ENCODE measurements around the gene TFR2.
A peak's percentile ranks its signal among the peaks of the same experiment; 100 is the strongest.
"Not testable (repeated sequence)": the region's sequence is repeated elsewhere in the genome, so short reads cannot be mapped to it uniquely, and the experiment has no call there.

The TFR2 gene

GRCh38 chr7:100677308-100678267 lies 36.2 kb upstream of the TFR2 start:
- DNase-seq, result no peak

GRCh38 chr7:100676501-100677306 lies 35.4 kb upstream of the TFR2 start:
- no peak for DNase-seq

DNA sequence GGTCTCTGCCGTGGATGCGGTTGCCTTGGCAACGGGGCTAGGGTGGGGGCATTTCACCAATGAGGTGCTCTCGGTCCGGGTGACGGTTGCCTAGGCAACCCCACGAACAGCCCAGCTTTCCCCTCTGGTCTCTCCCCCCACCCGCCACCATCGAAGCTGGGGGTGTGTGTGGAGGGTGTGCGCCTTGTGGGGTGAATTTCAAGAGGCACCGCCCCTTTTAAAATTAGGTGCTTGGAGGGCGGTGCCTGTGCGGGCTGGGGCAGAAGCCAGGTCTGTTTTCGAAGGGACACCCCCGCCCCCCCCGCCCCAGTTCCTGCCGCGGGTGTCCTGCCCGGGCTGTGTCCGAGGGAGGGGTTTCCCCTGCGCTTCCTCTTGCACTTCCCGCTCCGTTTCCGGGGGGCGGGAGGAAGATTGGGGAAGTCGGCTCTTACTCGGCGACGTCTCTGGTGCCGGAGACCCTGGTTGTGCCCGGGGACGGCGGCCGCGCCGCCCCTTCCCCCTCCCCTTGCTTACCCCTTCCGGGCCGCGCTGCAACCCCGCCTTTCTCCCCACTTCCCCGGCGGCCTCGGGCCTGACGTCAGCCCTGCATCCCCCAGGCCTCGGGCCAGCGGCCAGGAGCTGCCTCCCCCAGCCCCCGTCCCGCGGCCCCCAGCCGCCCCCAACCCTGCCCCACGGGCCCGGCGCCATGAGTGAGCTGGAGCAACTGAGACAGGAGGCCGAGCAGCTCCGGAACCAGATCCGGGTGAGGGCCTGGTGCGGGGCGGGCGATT lies 34.4 kb upstream of the TFR2 start:
- peak; percentile 75 for DNase-seq

- no peak for DNase-seq
These were observed 33.7 kb upstream of the TFR2 start for GRCh38 chr7:100675105-100675451.

DNA sequence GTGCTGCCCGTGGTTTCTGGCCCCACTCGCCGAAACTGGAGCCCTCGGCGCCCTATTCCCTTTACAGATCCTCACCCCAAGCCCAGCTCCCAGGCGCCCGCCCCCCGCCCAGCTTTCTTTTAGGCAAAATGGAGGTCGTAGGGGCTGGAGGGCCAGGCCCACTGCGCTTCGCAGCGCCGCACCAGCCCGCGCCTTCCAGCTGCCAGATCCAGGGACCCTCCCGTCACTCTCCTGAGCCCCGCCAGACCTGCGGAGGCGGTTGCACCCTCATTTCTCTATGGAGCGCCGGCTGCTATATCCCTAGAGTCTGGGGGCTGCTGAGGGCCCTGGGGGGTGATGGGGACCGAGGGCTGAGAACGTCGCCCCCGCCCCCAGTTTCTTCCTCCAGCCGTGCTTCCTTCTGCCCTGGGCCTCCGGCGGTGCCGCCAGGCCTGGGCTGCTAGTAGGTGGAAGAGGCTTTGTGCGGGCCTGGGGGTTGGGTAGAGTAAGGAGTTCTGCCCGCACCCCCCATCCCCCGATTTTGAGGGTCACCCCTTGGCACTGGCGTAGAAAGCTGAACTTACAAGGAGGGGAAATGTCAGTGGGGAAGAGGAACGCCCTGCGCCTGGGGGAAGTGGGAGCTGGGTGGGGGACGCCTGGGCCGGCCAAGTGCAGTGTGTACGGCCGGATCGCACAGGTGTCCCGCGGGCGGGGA lies 33.2 kb upstream of the TFR2 start:
- no peak for DNase-seq

DNA sequence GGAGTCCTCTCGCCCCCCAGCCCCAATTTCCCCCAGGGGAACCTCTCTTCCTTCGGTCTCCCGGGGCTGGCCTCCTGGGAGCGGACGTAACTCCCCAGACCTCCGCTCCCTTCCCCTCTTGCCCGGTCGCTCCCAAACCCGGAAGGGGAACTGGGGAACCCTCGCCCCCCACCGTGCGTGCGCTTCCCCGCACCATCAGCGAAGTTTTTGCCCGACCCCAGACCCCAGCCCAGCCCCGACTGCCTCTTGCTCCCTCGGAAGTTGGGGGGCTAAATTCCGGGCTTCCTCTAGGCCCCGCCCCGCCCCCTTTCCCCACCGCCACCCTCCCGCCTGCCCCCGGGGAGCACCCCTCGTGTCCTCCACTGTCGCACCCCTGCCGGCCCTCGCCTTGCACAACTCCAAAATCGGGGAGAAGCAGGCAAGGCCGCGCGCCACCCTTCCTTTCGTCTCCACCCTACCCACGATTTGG lies 32.6 kb upstream of the TFR2 start:
- DNase-seq, result no peak

GRCh38 chr7:100673302-100673941 lies 32.1 kb upstream of the TFR2 start, which contains the start of gene GNB2:
TSS of gene GNB2 (plus strand) at chr7:100673740. CDS start at chr7:100676266, 2,526 bp downstream.
- peak; percentile 97 for DNase-seq

DNA sequence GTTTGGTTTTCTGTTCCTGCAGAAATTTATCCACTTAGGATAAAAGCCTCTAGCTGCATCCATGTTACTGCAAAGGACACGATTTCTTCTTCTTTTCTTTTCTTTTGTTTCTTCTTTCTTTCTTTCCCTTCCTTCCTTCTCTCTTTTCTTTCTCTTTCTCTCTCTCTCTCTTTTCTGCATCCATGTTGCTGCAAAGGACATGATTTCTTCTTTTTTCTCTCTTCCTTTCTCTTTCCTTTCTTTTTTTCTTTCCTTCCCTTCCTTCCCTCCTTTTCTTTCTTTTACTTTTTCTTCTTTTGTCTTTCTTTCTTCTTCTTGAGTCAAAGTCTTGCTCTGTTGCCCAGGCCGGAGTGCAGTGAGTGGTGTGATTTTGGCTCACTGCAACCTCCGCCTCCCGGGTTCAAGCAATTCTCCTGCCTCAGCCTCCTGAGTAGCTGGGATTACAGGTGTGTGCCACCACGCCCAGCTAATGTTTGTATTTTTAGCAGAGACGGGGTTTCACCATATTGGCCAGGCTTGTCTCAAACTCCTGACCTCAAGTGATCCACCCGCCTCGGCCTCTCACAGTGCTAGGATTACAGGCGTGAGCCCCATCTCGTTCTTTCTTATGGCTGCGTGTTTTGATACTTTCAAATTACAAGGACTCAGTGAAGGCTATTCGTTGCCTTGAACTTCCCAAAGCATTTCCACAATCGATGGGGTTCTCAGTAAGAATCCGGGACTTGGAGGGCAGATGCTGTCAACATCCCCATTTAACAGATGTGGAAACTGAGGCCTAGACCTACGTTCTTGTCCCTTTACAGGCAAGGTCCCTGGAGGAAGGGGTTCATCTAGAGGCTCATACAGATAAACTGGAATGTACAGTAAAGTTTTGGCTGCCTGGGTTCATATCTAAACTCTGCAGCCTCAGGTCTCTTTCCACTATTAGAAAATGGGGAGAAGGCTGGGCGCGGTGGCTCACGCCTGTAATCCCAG lies 30.3 kb upstream of the TFR2 start:
- no peak for DNase-seq

- DNase-seq, result no peak
These were observed 28.7 kb upstream of the TFR2 start for GRCh38 chr7:100670074-100670473.

- not testable (repeated sequence) for DNase-seq
These were observed 27.8 kb upstream of the TFR2 start for GRCh38 chr7:100669106-100669505.

GRCh38 chr7:100668069-100668449 lies 26.7 kb upstream of the TFR2 start:
- DNase-seq, result no peak

DNA sequence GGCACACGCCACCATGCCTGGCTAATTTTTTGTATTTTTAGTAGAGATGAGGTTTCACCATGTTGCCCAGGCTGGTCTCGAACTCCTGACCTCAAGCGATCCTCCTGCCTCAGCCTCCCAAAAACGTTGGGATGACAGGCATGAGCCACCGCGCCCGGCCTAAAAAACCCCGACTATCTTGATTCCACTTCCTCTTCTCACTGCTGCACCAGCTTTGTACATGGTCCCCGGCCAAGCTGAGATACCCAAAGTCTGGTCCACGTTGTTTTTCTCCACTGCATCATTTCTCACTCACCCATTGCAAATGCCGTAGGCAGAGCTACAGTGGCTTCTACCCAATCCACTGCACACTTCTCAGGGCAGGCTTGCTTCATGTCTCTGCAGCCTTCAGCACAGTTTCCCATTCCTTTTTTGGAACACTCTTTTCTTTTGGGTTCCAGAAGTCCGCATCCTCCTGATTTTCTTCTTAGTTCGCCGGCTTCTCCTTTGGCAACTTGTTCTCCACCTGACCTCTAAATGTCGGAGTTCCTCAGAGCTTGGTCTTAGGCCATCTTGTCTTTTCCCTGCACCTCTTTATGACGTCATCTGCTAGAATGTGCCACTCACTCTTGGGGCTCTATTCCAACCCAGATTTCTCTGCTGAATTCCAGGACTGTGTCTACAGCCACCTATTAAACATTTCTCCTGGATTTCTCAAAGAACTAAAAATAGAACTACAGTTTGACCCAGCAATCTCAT lies 26.1 kb upstream of the TFR2 start:
- DNase-seq, result no peak

- DNase-seq, result no peak
These were observed 23.9 kb upstream of the TFR2 start for GRCh38 chr7:100665168-100665726.

GRCh38 chr7:100662194-100662776 lies 20.9 kb upstream of the TFR2 start:
- DNase-seq, result not testable (repeated sequence)

GRCh38 chr7:100655908-100656674 lies 14.7 kb upstream of the TFR2 start, which contains the start of gene ACTL6B:
TSS of gene ACTL6B (minus strand) at chr7:100656448. CDS start at chr7:100656354, 94 bp downstream.
- no peak for DNase-seq

GRCh38 chr7:100654908-100655831 lies 13.8 kb upstream of the TFR2 start:
- DNase-seq, result no peak
